Heart left ventricle (tissue), 16 donors: Measurements from ENCODE around the gene EPB41. TPM values are rescaled to one million over a fixed set of nuclear protein-coding genes. Genes with fewer than 3 reads are reported as not detected.
"Not testable (repeated sequence)": the region's sequence is repeated elsewhere in the genome, so short reads cannot be mapped to it uniquely, and the experiment has no call there.

ENCODE experiments used
- ATAC-seq, 4 donors: fragments of 200-7000 bp; cut with Tn5 transposase; one replicate each; pipeline ENCODE4 v1.9.1; 2020 to 2022; ENCODE audit warnings: moderate library complexity in 4 of 4, mild to moderate bottlenecking in 3 of 4, moderate number of reproducible peaks in 1 of 4
- DNase-seq, 5 donors: peaks; one replicate each; pipeline ENCODE4 v3.0.0-alpha.2; 2020
- H3K27ac ChIP-seq, 12 donors: fragments of 200-600 bp; sonication (generic) in 4 of 12; one replicate each; pipeline versions ENCODE4 v1.5.0 to v1.8.0; 2016 to 2022; ENCODE audit warnings: mild to moderate bottlenecking in 2 of 12
- H3K27me3 ChIP-seq, 9 donors: fragments of 200-600 bp; sonication (generic) in 2 of 9; one replicate each; pipeline versions ENCODE4 v1.5.1 to v1.8.0; 2016 to 2022; ENCODE audit warnings: mild to moderate bottlenecking in 3 of 9
- H3K36me3 ChIP-seq, 9 donors: fragments of 200-600 bp; sonication (generic) in 2 of 9; one replicate each; pipeline versions ENCODE4 v1.5.0 to v1.8.0; 2018 to 2022; ENCODE audit warnings: mild to moderate bottlenecking in 2 of 9
- H3K4me1 ChIP-seq, 12 donors: fragments of 200-600 bp; sonication (generic) in 4 of 12; one replicate each; pipeline versions ENCODE4 v1.5.0 to v1.8.0; 2016 to 2022; ENCODE audit warnings: mild to moderate bottlenecking in 3 of 12
- H3K4me3 ChIP-seq, 12 donors: fragments of 200-600 bp; sonication (generic) in 4 of 12; one replicate each; pipeline versions ENCODE4 v1.5.0 to v1.8.0; 2017 to 2022; ENCODE audit warnings: mild to moderate bottlenecking in 9 of 12, moderate library complexity in 4 of 12
- H3K9me3 ChIP-seq, 12 donors: fragments of 200-600 bp; sonication (generic) in 4 of 12; one replicate each; pipeline versions ENCODE4 v1.5.0 to v1.8.0; 2016 to 2022; ENCODE audit warnings: mild to moderate bottlenecking in 1 of 12
- POLR2A ChIP-seq, 2 donors: fragments of 450-650 bp; IDR thresholded peaks; one replicate each; pipeline ENCODE4 v1.6.1; 2017; ENCODE audit warnings: antibody characterized with exemption in 2 of 2, mild to moderate bottlenecking in 2 of 2, moderate library complexity in 2 of 2
- WGBS, 4 donors: extraction: QIAGEN DNeasy Blood & Tissue Kit in 2 of 4; methylation state at CpG; one replicate each; pipeline versions ENCODE4 v1.1.5 to v1.1.7; 2013 to 2018; 5-methylcytosine and 5-hydroxymethylcytosine counted together
- intact Hi-C, 10 donors: fragments of 100-400 bp; cut with DNase I; formaldehyde crosslinking; loops; one replicate each; pipeline versions ENCODE4 v1.11.1 to v1.14.2; 2022
- polyA plus RNA-seq, 2 donors: library from polyadenylated mRNA; stranded (reverse); fragments of 200-250 nt; gene quantifications; one replicate each; pipeline ENCODE4 v1.2.3, GENCODE V29; 2013
- total RNA-seq, 9 donors: library from RNA; depleted of rRNA in 2 of 9; stranded (reverse); fragments of >200 nt in 2 of 9; fragmentation: NEBNext Ultra II Directional in 3 of 9; extraction: Animal tissue kit (Norgen Biotek cat#: 25700) in 3 of 9; gene quantifications; one replicate each; pipeline versions ENCODE4 v1.1.0 to v1.2.4, GENCODE V29; 2016 to 2023
- TF ChIP-seq, protein P1 (sequence below), 12 donors: fragments of 200-600 bp; sonication (generic) in 4 of 12; IDR thresholded peaks; one replicate each; pipeline versions ENCODE4 v1.5.0 to v1.8.0; 2018 to 2022; ENCODE audit warnings: antibody characterized with exemption in 12 of 12, mild to moderate bottlenecking in 5 of 12
- donor health status: ischemic (EF 13 %, LVEDD 7.1; RV severe dilation, severe dysfunction).
- donor health status: healthy with polysubstance abuse.
- donor health status: DM: no; HTN: yes; CAD: no.
- donor health status: DM: no; HTN: no; CAD: no.
- donor health status: ischemic (EF 25% LVEDD 6.9; RV normal size, moderate dysfunction).
- donor health status: ischemic (EF 25% LVEDD 5.7; RV mildly dilated, moderate dysfunction).
- donor health status: healthy.
- donor health status: DM: yes; HTN: yes; CAD: no.
- donor health status: ischemic (EF 35%, LVEDD 5.7; RV mildly dilated, moderate dysfunction).
- donor health status: nonischemic (EF 11% LVEDD 7.7; RV severe dilation, severe dysfunction).
- donor health status: DM: yes; HTN: yes; CAD: no.
- donor health status: PGD.
- donor health status: ischemic (EF 29% LVEDD 5.4; RV normal size, mild dysfunction).
- donor health status: nonischemic (EF 23%, LVEDD 6.1; RV moderate dilation, normal function).

EPB41 gene
- total and polyA plus RNA-seq, 11 donors = 7.8 to 34.4 (median 20.1) TPM

DNA sequence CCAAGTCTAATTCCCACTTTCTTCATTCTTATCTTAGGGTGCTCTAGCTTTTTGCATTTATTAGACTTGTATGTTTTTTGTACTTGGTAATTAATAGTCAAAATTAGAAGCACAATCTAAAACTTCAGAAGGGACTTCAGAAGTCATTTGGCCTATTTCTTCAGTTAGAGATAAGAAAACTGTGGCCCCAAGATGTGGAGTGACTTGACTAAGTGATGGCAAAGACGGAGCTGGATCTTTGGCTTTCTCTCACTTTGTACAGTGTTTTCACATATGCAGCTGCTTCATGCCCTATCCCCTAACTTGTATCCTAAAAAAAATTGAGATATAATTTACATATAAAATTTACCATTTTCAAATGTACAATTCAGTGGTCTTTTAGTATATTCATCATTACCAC is 21.7 kb downstream of the EPB41 start:
- DNase-seq = no peak
- no peak overlapping the region for H3K4me3 ChIP-seq
- no peak for ATAC-seq
- WGBS, 4 donors = 91 to 96% (median 94%) methylated on average over 1 of the region's 1 CpG
- no peaks in the 10 kb centered on the region for H3K9me3 ChIP-seq
- peaks cover 0 to 3% (median 0%) of the 10 kb centered on the region in 12 donors for H3K4me1 ChIP-seq
- intact Hi-C loops = loop anchor here in 1 of 10 donors (5.0 kb wide), 1 partner anchor 36 kb away; no protein-coding TSS in a partner anchor
- TF ChIP-seq, protein P1, sequence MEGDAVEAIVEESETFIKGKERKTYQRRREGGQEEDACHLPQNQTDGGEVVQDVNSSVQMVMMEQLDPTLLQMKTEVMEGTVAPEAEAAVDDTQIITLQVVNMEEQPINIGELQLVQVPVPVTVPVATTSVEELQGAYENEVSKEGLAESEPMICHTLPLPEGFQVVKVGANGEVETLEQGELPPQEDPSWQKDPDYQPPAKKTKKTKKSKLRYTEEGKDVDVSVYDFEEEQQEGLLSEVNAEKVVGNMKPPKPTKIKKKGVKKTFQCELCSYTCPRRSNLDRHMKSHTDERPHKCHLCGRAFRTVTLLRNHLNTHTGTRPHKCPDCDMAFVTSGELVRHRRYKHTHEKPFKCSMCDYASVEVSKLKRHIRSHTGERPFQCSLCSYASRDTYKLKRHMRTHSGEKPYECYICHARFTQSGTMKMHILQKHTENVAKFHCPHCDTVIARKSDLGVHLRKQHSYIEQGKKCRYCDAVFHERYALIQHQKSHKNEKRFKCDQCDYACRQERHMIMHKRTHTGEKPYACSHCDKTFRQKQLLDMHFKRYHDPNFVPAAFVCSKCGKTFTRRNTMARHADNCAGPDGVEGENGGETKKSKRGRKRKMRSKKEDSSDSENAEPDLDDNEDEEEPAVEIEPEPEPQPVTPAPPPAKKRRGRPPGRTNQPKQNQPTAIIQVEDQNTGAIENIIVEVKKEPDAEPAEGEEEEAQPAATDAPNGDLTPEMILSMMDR (IDR thresholded peaks at IDR 0.05) = no peak
- no peak for TF ChIP-seq POLR2A (IDR thresholded peaks at IDR 0.05)
- H3K27ac ChIP-seq = no peak overlapping the region
- H3K27me3 ChIP-seq = no peaks in the 10 kb centered on the region
- no peaks in the 10 kb centered on the region for H3K36me3 ChIP-seq

DNA sequence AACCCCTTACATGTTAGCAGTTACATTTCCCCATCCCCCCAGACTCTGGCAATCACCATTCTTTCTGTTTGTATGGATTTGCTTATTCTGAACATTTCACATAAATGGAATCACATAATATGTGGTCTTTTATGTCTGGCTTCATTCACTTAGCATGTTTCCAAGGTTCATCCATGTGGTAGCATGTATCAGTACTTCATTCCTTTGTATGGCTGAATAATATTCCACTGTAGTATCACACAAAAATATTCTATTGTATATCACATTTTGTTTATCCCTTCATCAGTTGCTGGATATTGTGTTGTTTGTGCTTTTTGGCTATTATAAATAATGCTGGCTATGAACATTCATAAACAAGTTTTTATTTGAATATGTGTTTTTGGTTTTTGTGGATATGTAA is 22.2 kb downstream of the EPB41 start:
- TF ChIP-seq POLR2A (IDR thresholded peaks at IDR 0.05) = no peak
- TF ChIP-seq, protein P1 (IDR thresholded peaks at IDR 0.05) = no peak
- Histone ChIP-seq H3K27me3 (no peaks in the 10 kb centered on the region), H3K4me1 (peaks cover 0 to 3% (median 0%) of the 10 kb centered on the region in 12 donors), H3K9me3 (no peaks in the 10 kb centered on the region), H3K4me3 (no peak overlapping the region), H3K36me3 (no peaks in the 10 kb centered on the region), H3K27ac (no peak overlapping the region)
- no peak for ATAC-seq
- intact Hi-C loops = loop anchor here in 1 of 10 donors (5.0 kb wide), 1 partner anchor 36 kb away; no protein-coding TSS in a partner anchor
- DNase-seq = no peak

DNA sequence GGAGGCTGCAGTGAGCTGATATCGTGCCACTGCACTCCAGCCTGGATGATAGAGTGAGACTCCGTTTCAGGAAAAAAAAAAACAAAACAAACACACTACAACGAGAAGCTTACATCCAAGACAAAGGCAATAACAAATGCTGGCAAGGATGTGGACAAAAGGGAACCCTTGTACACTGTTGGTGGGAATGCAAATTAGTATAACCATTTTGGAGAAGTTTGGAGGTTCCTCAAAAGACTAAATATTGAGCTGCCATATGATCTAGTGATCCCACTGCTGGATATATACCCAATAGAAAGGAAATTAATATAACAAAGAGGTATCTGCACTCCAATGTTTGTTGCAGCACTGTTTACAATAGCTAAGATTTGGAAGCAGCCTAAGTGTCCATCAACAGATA is 29.2 kb downstream of the EPB41 start:
- WGBS, 4 donors = 78 to 85% (median 81%) methylated on average over 3 of the region's 3 CpGs
- H3K36me3 ChIP-seq, intact Hi-C loops: not testable (repeated sequence)

DNA sequence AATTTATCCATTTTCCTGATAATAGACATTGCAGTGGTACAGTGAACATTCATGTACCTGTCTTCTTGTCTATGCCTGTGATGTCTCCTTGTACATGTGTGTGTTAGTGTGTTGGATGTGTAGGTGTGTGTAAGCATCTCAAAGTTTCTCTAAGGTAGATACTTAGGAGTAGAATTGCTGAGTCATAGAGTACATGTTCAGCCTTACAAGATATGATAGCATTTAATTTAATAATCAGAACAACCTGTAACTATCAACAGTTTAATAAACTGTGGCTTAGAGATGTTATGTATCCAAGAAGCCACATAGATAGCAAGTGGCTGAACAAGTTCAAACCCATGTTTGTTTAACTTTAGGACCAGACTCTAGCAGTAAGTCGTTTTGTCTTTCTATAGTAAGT is 35.6 kb downstream of the EPB41 start:
- no peak for DNase-seq
- no peaks in the 10 kb centered on the region for H3K36me3 ChIP-seq
- TF ChIP-seq, protein P1 (IDR thresholded peaks at IDR 0.05) = no peak
- no peak for TF ChIP-seq POLR2A (IDR thresholded peaks at IDR 0.05)
- peaks cover 0 to 19% (median 8%) of the 10 kb centered on the region in 12 donors for H3K4me1 ChIP-seq
- no peaks in the 10 kb centered on the region for H3K9me3 ChIP-seq
- H3K27me3 ChIP-seq = no peaks in the 10 kb centered on the region
- intact Hi-C loops = no loop called here
- no peak for ATAC-seq
- WGBS, 4 donors = 56 to 76% (median 65%) methylated on average over 1 of the region's 1 CpG
- H3K27ac ChIP-seq = no peak overlapping the region
- H3K4me3 ChIP-seq = no peak overlapping the region

More for the DNA sequence above, 29.2 kb downstream of the EPB41 start:
- H3K4me1 ChIP-seq, ATAC-seq, H3K4me3 ChIP-seq, DNase-seq, H3K27me3 ChIP-seq, H3K9me3 ChIP-seq, H3K27ac ChIP-seq: not testable (repeated sequence)

DNA sequence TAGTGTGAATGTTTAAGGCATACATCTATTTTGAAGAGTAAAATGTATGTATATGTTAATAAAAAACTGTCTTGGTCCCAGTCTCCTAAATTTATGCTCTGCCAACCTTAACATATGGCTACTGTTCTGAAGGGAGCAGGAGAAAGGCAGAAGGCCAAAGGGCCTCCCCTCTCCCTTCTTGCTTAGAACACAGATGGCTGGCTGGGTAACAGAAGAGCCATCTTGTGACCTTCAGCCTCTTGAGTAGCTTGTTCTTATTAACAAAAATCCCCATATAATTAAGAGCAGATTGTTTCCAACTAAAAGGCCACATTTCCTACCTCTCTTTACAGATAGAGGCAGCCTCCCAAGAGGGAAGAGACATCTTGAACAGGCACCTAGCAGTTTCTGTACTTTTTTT is 36.1 kb downstream of the EPB41 start:
- ATAC-seq (no peak), DNase-seq (no peak)
- H3K27me3 ChIP-seq = no peaks in the 10 kb centered on the region
- intact Hi-C loops = no loop called here
- H3K4me3 ChIP-seq = no peak overlapping the region
- no peaks in the 10 kb centered on the region for H3K36me3 ChIP-seq
- no peak overlapping the region for H3K27ac ChIP-seq
- TF ChIP-seq, protein P1 (IDR thresholded peaks at IDR 0.05) = no peak
- no peak for TF ChIP-seq POLR2A (IDR thresholded peaks at IDR 0.05)
- H3K9me3 ChIP-seq = no peaks in the 10 kb centered on the region
- peaks cover 0 to 20% (median 8%) of the 10 kb centered on the region in 12 donors for H3K4me1 ChIP-seq
